SK-N-SH (cell line): Measurements from ENCODE around the gene SLAMF9. TPM values are rescaled to one million over a fixed set of nuclear protein-coding genes. Genes with fewer than 3 reads are reported as not detected.

Experiments
- CTCF ChIA-PET: fragments of 300-600, 350-600 bp; formaldehyde crosslinking; extraction: SDS; loops from one replicate; lab custom pipeline; 2021; lab: Yijun Ruan, JAX
- POLR2A ChIA-PET: fragments of 350-600 bp; sonication (Branson Sonifier 250); formaldehyde crosslinking; extraction: SDS; loops from one replicate; lab custom pipeline; 2020; ENCODE audit warnings: antibody characterized with exemption, inconsistent platforms; lab: Yijun Ruan, JAX
- DNase-seq: peaks from one replicate; pipeline ENCODE4 v3.0.0; 2012
- H2AFZ ChIP-seq: fragments of 200-600 bp; sonication (generic); 2 replicates; pipeline ENCODE4 v1.8.1; 2016; ENCODE audit warnings: antibody characterized with exemption, mild to moderate bottlenecking, low read depth
- H3F3A ChIP-seq: fragments of 200-600 bp; sonication (generic); replicated peaks from 2 replicates; pipeline ENCODE3; 2016; ENCODE audit warnings: antibody characterized with exemption, mild to moderate bottlenecking; ENCODE audit not compliant: insufficient read depth
- H3K27ac ChIP-seq, 2 experiments: fragments of 200-500 bp in 1 of 2; fragments of 200-600 bp in 1 of 2; sonication (Bioruptor generic) in 1 of 2; sonication (generic), shearing (Covaris generic) in 1 of 2; 2 replicates each; pipeline versions ENCODE4 v1.5.1 to v1.6.1; 2014 to 2016; ENCODE audit warnings: low read depth in 2 of 2, inconsistent platforms in 1 of 2, low read length in 1 of 2, mild to moderate bottlenecking in 1 of 2, mixed read lengths in 1 of 2
- H3K27me3 ChIP-seq: fragments of 200-600 bp; sonication (generic), shearing (Covaris generic); 2 replicates; pipeline ENCODE4 v1.6.1; 2016; ENCODE audit warnings: mixed run types; ENCODE audit not compliant: insufficient read depth
- H3K36me3 ChIP-seq, 2 experiments: fragments of 200-500 bp in 1 of 2; fragments of 200-600 bp in 1 of 2; sonication (Bioruptor generic) in 1 of 2; sonication (generic) in 1 of 2; replicated peaks in 1 of 2; 2 replicates each; pipeline versions ENCODE3 to v1.5.1; 2014 to 2016; ENCODE audit warnings: low read length in 1 of 2, mild to moderate bottlenecking in 1 of 2; ENCODE audit not compliant: insufficient read depth in 2 of 2, control insufficient read depth in 1 of 2
- H3K4me1 ChIP-seq, 2 experiments: fragments of 200-500 bp in 1 of 2; fragments of 200-600 bp in 1 of 2; sonication (Bioruptor generic) in 1 of 2; sonication (generic), shearing (Covaris generic) in 1 of 2; 2 replicates each; pipeline versions ENCODE4 v1.5.1 to v1.6.1; 2014 to 2016; ENCODE audit warnings: low read depth in 1 of 2, low read length in 1 of 2, mixed run types in 1 of 2; ENCODE audit not compliant: insufficient read depth in 2 of 2, control insufficient read depth in 1 of 2
- H3K4me2 ChIP-seq: fragments of 200-600 bp; sonication (generic), shearing (Covaris generic); 2 replicates; pipeline ENCODE4 v1.6.1; 2017; ENCODE audit warnings: mixed run types
- H3K4me3 ChIP-seq, 2 experiments: fragments of 200-500 bp in 1 of 2; fragments of 200-600 bp in 1 of 2; sonication (Bioruptor generic) in 1 of 2; sonication (generic), shearing (Covaris generic) in 1 of 2; 2 replicates each; pipeline versions ENCODE4 v1.5.1 to v1.8.1; 2014 to 2016; ENCODE audit warnings: low read depth in 2 of 2, inconsistent platforms in 1 of 2, low read length in 1 of 2, mild to moderate bottlenecking in 1 of 2, mixed read lengths in 1 of 2, moderate library complexity in 1 of 2
- H3K79me2 ChIP-seq: fragments of 200-600 bp; sonication (generic); 2 replicates; pipeline ENCODE4 v1.8.1; 2017; ENCODE audit warnings: mild to moderate bottlenecking; ENCODE audit not compliant: insufficient read depth
- H3K9ac ChIP-seq: fragments of 200-600 bp; sonication (generic); 2 replicates; pipeline ENCODE4 v1.6.1; 2017; ENCODE audit warnings: mixed run types
- H3K9me2 ChIP-seq: fragments of 200-600 bp; sonication (generic); 2 replicates; pipeline ENCODE4 v1.6.1; 2017; ENCODE audit warnings: mixed run types
- H3K9me3 ChIP-seq: fragments of 200-600 bp; sonication (generic); 2 replicates; pipeline ENCODE4 v1.6.1; 2017; ENCODE audit warnings: mixed run types, mild to moderate bottlenecking, moderate library complexity
- H4K20me1 ChIP-seq: fragments of 200-600 bp; sonication (generic); 2 replicates; pipeline ENCODE4 v1.6.1; 2017; ENCODE audit warnings: mild to moderate bottlenecking, mixed run types; ENCODE audit not compliant: insufficient read depth
- CTCF ChIP-seq: fragments of 200-600 bp; sonication (generic); IDR thresholded peaks from 2 replicates; pipeline ENCODE4 v1.6.1; 2017; ENCODE audit warnings: antibody characterized with exemption, mild to moderate bottlenecking, moderate library complexity
- ELF1 ChIP-seq: IDR thresholded peaks from 2 replicates; pipeline ENCODE4 v1.4.0; 2012
- JUND ChIP-seq: IDR thresholded peaks from 2 replicates; pipeline ENCODE4 v1.4.0; 2012
- NRF1 ChIP-seq: IDR thresholded peaks from 2 replicates; pipeline ENCODE4 v1.6.1; 2012; ENCODE audit warnings: low read depth, mild to moderate bottlenecking, low read length
- REST ChIP-seq: IDR thresholded peaks from 2 replicates; pipeline ENCODE4 v1.6.1; 2012; ENCODE audit warnings: mild to moderate bottlenecking, low read depth, low read length, moderate library complexity
- RFX5 ChIP-seq: IDR thresholded peaks from 2 replicates; pipeline ENCODE4 v1.6.1; 2012; ENCODE audit warnings: mild to moderate bottlenecking, improper control_type of control experiment, low read length
- RXRA ChIP-seq: IDR thresholded peaks from 2 replicates; pipeline ENCODE4 v1.4.0; 2012; ENCODE audit warnings: low read depth, mild to moderate bottlenecking, borderline replicate concordance
- SIN3A ChIP-seq: IDR thresholded peaks from 2 replicates; pipeline ENCODE4 v1.6.1; 2012; ENCODE audit warnings: low read depth, mild to moderate bottlenecking, low read length, moderate library complexity, borderline replicate concordance
- SMC3 ChIP-seq: IDR thresholded peaks from 2 replicates; pipeline ENCODE4 v1.6.1; 2012; ENCODE audit warnings: low read depth, low read length, improper control_type of control experiment
- TEAD4 ChIP-seq: IDR thresholded peaks from 2 replicates; pipeline ENCODE4 v1.4.0; 2012; ENCODE audit warnings: mild to moderate bottlenecking, borderline replicate concordance; ENCODE audit not compliant: insufficient read depth
- YY1 ChIP-seq: IDR thresholded peaks from 2 replicates; pipeline ENCODE4 v1.4.0; 2012; ENCODE audit warnings: low read depth, mild to moderate bottlenecking
- WGBS: methylation state at CpG from one replicate; pipeline ENCODE4 v1.1.6; 2017; ENCODE audit warnings: low lambda C conversion rate; 5-methylcytosine and 5-hydroxymethylcytosine counted together
- polyA plus RNA-seq, 3 experiments: library from polyadenylated mRNA; depleted of rRNA; stranded (reverse); fragments of >200 nt; gene quantifications; 2 replicates each; pipeline ENCODE4 v1.2.3, GENCODE V29; 2012
- TF ChIP-seq, protein P1 (sequence below): IDR thresholded peaks from 2 replicates; pipeline ENCODE4 v1.4.0; 2012; ENCODE audit warnings: low read depth, borderline replicate concordance
- TF ChIP-seq, protein P2 (sequence below): fragments of 150-350 bp; IDR thresholded peaks from 2 replicates; pipeline ENCODE4 v1.6.1; 2017; ENCODE audit warnings: antibody characterized with exemption, low read length, low read depth, borderline replicate concordance

SLAMF9 gene
- polyA plus RNA-seq, 1 of the 3 experiments (the other 2 are of a cell fraction), result 0.12 TPM

GRCh38 chr1:159943908-159944622 lies 10.0 kb downstream of the SLAMF9 start:
- no peak for DNase-seq
- no peaks in the 10 kb centered on the region; the same call in 1 of the 2 replicates for H3K27me3 ChIP-seq
- H3K9me3 ChIP-seq, result no peaks in the 10 kb centered on the region
- no peak overlapping the region for H3K9ac ChIP-seq
- H3K4me1 ChIP-seq, result peaks cover 0 to 36% of the 10 kb centered on the region in 2 experiments; a peak in 1 of 4 replicates
- H4K20me1 ChIP-seq, result no peaks in the 10 kb centered on the region
- H3K79me2 ChIP-seq, result no peaks in the 10 kb centered on the region
- WGBS, result 84% methylated on average over 8 of the region's 9 CpGs
- H3K9me2 ChIP-seq, result no peaks in the 10 kb centered on the region
- no peak overlapping the region; a peak in 1 of 4 replicates for H3K4me3 ChIP-seq
- no peaks in the 10 kb centered on the region for H3K36me3 ChIP-seq
- H3F3A ChIP-seq, result no peaks in the 10 kb centered on the region
- H2AFZ ChIP-seq, result no peak overlapping the region
- POLR2A ChIA-PET, result no interaction called here
- CTCF ChIA-PET, result interaction anchor here (0.6 to 6.3 kb wide), 9 partner anchors 8 to 145 kb away, joined by 3 to 101 read pairs (median 4); partner anchors contain the start of gene TAGLN2
- TF ChIP-seq TEAD4, result no peak
- TF ChIP-seq SIN3A, result no peak
- TF ChIP-seq CTCF, result no peak
- TF ChIP-seq JUND, result no peak
- TF ChIP-seq NRF1, result no peak
- no peak for TF ChIP-seq YY1
- TF ChIP-seq, protein P1, sequence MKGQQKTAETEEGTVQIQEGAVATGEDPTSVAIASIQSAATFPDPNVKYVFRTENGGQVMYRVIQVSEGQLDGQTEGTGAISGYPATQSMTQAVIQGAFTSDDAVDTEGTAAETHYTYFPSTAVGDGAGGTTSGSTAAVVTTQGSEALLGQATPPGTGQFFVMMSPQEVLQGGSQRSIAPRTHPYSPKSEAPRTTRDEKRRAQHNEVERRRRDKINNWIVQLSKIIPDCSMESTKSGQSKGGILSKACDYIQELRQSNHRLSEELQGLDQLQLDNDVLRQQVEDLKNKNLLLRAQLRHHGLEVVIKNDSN, result no peak
- TF ChIP-seq, protein P2, sequence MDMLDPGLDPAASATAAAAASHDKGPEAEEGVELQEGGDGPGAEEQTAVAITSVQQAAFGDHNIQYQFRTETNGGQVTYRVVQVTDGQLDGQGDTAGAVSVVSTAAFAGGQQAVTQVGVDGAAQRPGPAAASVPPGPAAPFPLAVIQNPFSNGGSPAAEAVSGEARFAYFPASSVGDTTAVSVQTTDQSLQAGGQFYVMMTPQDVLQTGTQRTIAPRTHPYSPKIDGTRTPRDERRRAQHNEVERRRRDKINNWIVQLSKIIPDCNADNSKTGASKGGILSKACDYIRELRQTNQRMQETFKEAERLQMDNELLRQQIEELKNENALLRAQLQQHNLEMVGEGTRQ, result no peak
- no peak for TF ChIP-seq RXRA
- no peak for TF ChIP-seq RFX5
- TF ChIP-seq SMC3, result no peak
- no peak for TF ChIP-seq REST
- TF ChIP-seq ELF1, result no peak
- TF ChIP-seq, all 33 proteins: peak for 0
- H3K4me2 ChIP-seq, result peak overlapping the region; percentile 92; the same call in 1 of the 2 replicates
- no peak overlapping the region for H3K27ac ChIP-seq
